Measurements from ENCODE around the gene EPHB1. TPM values are rescaled to one million over a fixed set of nuclear protein-coding genes. Genes with fewer than 3 reads are reported as not detected.

The EPHB1 gene
- total and polyA plus RNA-seq, 2 donors (not counting 3 experiments of a cell fraction or from before 2014, with no cell fraction given) = 1.3 to 5.2 TPM

- no peaks in the 10 kb centered on the region for H3K4me1 ChIP-seq (ENCODE audit: control insufficient read depth, extremely low read depth, insufficient read depth, low read length)
- H2AFZ ChIP-seq (ENCODE audit: low read depth, low read length) = no peak overlapping the region
- no peak overlapping the region for H3K27ac ChIP-seq (ENCODE audit: insufficient read depth, low read depth, low read length)
- ChIA-PET CTCF (no interaction called here), POLR2A (no interaction called here)
- DNase-seq (ENCODE audit: low read depth, low spot score) (no peak), FAIRE-seq (no peak)
- H3K9me1 ChIP-seq (replicated peaks; ENCODE audit: control insufficient read depth, extremely low read depth, insufficient read depth, low read length) = no peaks in the 10 kb centered on the region
- H3K36me3 ChIP-seq (ENCODE audit: control insufficient read depth in 2 of 2, extremely low read depth in 1 of 2, insufficient read depth in 2 of 2, low read length in 2 of 2) = no peaks in the 10 kb centered on the region
- no peaks in the 10 kb centered on the region for H3K79me2 ChIP-seq (ENCODE audit: control insufficient read depth, insufficient read depth, low read length)
- no peaks in the 10 kb centered on the region for H4K20me1 ChIP-seq (replicated peaks; ENCODE audit: control insufficient read depth, extremely low read depth, insufficient read depth, low read length)
- no peaks in the 10 kb centered on the region for H3K27me3 ChIP-seq (ENCODE audit: control insufficient read depth in 2 of 2, insufficient read depth in 2 of 2, low read length in 2 of 2)
- no peak overlapping the region for H3K4me3 ChIP-seq (replicated peaks in 1 of 3; ENCODE audit: insufficient read depth in 1 of 3, low read depth in 1 of 3, low read length in 3 of 3)
- no peak overlapping the region for H3K9ac ChIP-seq (replicated peaks; ENCODE audit: extremely low read depth, insufficient read depth, low read length)
- intact Hi-C loops (cut with micrococcal nuclease) (no loop called here), dilution Hi-C loops (cut with MboI; ENCODE audit: extremely low pct_ligation_motif_present, low sequenced_read_pairs) (no loop called here)
- no peak overlapping the region for H3K4me2 ChIP-seq (ENCODE audit: insufficient read depth, low read length)
- H3K9me3 ChIP-seq (replicated peaks; ENCODE audit: control insufficient read depth, insufficient read depth, low read length) = peaks cover 2% of the 10 kb centered on the region
- no TSS peak for BruUV-seq (replicated peaks)
- TF ChIP-seq POLR2A (IDR thresholded peaks at IDR 0.05; ENCODE audit: low read depth, low read length) (no peak), POLR2AphosphoS5 (IDR thresholded peaks at IDR 0.05; ENCODE audit: insufficient read depth, low read depth, low read length) (no peak), JUN (IDR thresholded peaks at IDR 0.05; ENCODE audit: borderline replicate concordance, insufficient read depth, insufficient read length, low read depth) (no peak), GATA2 (IDR thresholded peaks at IDR 0.05; ENCODE audit: insufficient read depth, insufficient read length, low read depth, low read length) (no peak), EZH2 (IDR thresholded peaks at IDR 0.05; ENCODE audit: borderline replicate concordance, low read depth, low read length, severe bottlenecking) (no peak), CTCF (IDR thresholded peaks at IDR 0.05; ENCODE audit: extremely low read depth in 1 of 2, insufficient read depth in 1 of 2, low read depth in 1 of 2, low read length in 2 of 2) (no peak), MYC (IDR thresholded peaks at IDR 0.05; ENCODE audit: low read depth, low read length) (no peak), FOS (IDR thresholded peaks at IDR 0.05; ENCODE audit: borderline replicate concordance, insufficient read depth, low read length) (no peak)
- TF ChIP-seq, protein P1, sequence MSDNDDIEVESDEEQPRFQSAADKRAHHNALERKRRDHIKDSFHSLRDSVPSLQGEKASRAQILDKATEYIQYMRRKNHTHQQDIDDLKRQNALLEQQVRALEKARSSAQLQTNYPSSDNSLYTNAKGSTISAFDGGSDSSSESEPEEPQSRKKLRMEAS (IDR thresholded peaks at IDR 0.05; ENCODE audit: insufficient read depth, insufficient read length) = no peak
Measured at GRCh38 chr3:135224815-135225362, 429.8 kb downstream of the EPHB1 start.
